ENCODE measurements around the gene UBE2V1.
A peak's percentile ranks its signal among the peaks of the same experiment; 100 is the strongest.

The UBE2V1 gene

GRCh38 chr20:50133474-50134217 lies 20.7 kb upstream of the UBE2V1 start:
- no peaks in the 10 kb centered on the region for H3K27me3 ChIP-seq (ENCODE audit: control insufficient read depth in 1 of 2, insufficient read depth in 2 of 2, low read length in 2 of 2)
- no peak overlapping the region for H3K4me3 ChIP-seq (ENCODE audit: low read depth in 1 of 2, low read length in 2 of 2)
- H3K4me1 ChIP-seq (ENCODE audit: insufficient read depth, low read length), result peaks cover 51% of the 10 kb centered on the region
- H3K27ac ChIP-seq (ENCODE audit: low read depth, low read length), result peak overlapping the region; percentile 36
- no peak overlapping the region for H3K9ac ChIP-seq (ENCODE audit: low read length)
- H3K36me3 ChIP-seq (ENCODE audit: insufficient read depth, low read length), result peaks cover 14% of the 10 kb centered on the region
- H3K9me3 ChIP-seq (ENCODE audit: low read length), result no peaks in the 10 kb centered on the region

- no peaks in the 10 kb centered on the region for H3K9me3 ChIP-seq (ENCODE audit: low read length)
- no peak overlapping the region for H3K9ac ChIP-seq (ENCODE audit: low read length)
- no peaks in the 10 kb centered on the region for H3K27me3 ChIP-seq (ENCODE audit: control insufficient read depth in 1 of 2, insufficient read depth in 2 of 2, low read length in 2 of 2)
- peaks cover 20% of the 10 kb centered on the region for H3K36me3 ChIP-seq (ENCODE audit: insufficient read depth, low read length)
- H3K4me1 ChIP-seq (ENCODE audit: insufficient read depth, low read length), result peaks cover 51% of the 10 kb centered on the region
- H3K27ac ChIP-seq (ENCODE audit: low read depth, low read length), result peak overlapping the region; percentile 14
- H3K4me3 ChIP-seq (ENCODE audit: low read depth in 1 of 2, low read length in 2 of 2), result no peak overlapping the region
Measured at GRCh38 chr20:50133041-50133440, 20.1 kb upstream of the UBE2V1 start.

GRCh38 chr20:50130995-50131394 lies 18.0 kb upstream of the UBE2V1 start:
- peaks cover 39% of the 10 kb centered on the region for H3K36me3 ChIP-seq (ENCODE audit: insufficient read depth, low read length)
- H3K9ac ChIP-seq (ENCODE audit: low read length), result no peak overlapping the region
- peaks cover 48% of the 10 kb centered on the region for H3K4me1 ChIP-seq (ENCODE audit: insufficient read depth, low read length)
- peak overlapping the region in 1 of 2 donors; percentile 52 for H3K4me3 ChIP-seq (ENCODE audit: low read depth in 1 of 2, low read length in 2 of 2)
- no peaks in the 10 kb centered on the region for H3K27me3 ChIP-seq (ENCODE audit: control insufficient read depth in 1 of 2, insufficient read depth in 2 of 2, low read length in 2 of 2)
- H3K9me3 ChIP-seq (ENCODE audit: low read length), result no peaks in the 10 kb centered on the region
- peak overlapping the region; percentile 75 for H3K27ac ChIP-seq (ENCODE audit: low read depth, low read length)

GRCh38 chr20:50130356-50130723 lies 17.4 kb upstream of the UBE2V1 start:
- Histone ChIP-seq H3K9ac (ENCODE audit: low read length) (peak overlapping the region; percentile 25), H3K4me3 (ENCODE audit: low read depth in 1 of 2, low read length in 2 of 2) (peak overlapping the region; percentile 12 to 52), H3K9me3 (ENCODE audit: low read length) (no peaks in the 10 kb centered on the region), H3K4me1 (ENCODE audit: insufficient read depth, low read length) (peaks cover 48% of the 10 kb centered on the region), H3K36me3 (ENCODE audit: insufficient read depth, low read length) (peaks cover 44% of the 10 kb centered on the region), H3K27me3 (ENCODE audit: control insufficient read depth in 1 of 2, insufficient read depth in 2 of 2, low read length in 2 of 2) (no peaks in the 10 kb centered on the region), H3K27ac (ENCODE audit: low read depth, low read length) (peak overlapping the region; percentile 75)

DNA sequence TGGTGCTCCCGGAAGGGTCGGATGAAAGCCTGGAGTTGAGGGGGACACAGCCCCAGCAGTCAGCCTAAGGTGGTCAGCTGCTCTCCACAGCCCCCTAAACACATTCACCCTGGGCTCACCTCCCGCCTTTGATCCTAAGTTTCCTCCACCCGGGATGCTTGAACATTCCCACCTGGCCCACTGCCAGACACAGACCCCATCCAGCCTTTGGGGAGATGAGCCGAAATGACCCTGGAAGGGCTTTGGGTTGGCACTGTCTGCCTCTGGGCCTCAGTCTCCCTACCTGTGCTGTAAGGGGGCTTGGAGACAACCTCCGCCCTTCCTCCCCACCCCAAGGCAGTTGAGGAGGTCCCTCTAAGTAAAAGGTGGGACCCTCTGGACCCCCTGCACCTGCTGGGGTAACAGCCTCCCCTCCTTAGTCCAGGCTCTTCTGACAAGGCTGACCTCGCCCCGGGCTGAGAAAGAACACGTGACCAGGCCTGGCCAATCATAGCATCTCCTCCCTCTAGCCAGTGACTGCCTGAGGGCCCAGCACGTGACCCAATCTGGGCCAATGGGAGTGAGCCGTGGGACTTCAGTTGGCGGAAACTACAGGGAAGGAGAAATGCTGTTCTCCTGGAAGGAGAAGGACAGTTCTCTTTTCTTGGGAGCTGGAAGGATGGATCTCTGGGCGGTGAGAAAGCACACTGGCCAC lies 16.9 kb upstream of the UBE2V1 start:
- Histone ChIP-seq H3K9ac (ENCODE audit: low read length) (peak overlapping the region; percentile 25), H3K27me3 (ENCODE audit: control insufficient read depth in 1 of 2, insufficient read depth in 2 of 2, low read length in 2 of 2) (no peaks in the 10 kb centered on the region), H3K4me3 (ENCODE audit: low read depth in 1 of 2, low read length in 2 of 2) (peak overlapping the region; percentile 12 to 52), H3K27ac (ENCODE audit: low read depth, low read length) (peak overlapping the region; percentile 75), H3K36me3 (ENCODE audit: insufficient read depth, low read length) (peaks cover 48% of the 10 kb centered on the region), H3K4me1 (ENCODE audit: insufficient read depth, low read length) (peaks cover 48% of the 10 kb centered on the region), H3K9me3 (ENCODE audit: low read length) (no peaks in the 10 kb centered on the region)

GRCh38 chr20:50128520-50128905 lies 15.6 kb upstream of the UBE2V1 start:
- Histone ChIP-seq H3K27me3 (ENCODE audit: control insufficient read depth in 1 of 2, insufficient read depth in 2 of 2, low read length in 2 of 2) (no peaks in the 10 kb centered on the region), H3K27ac (ENCODE audit: low read depth, low read length) (peak overlapping the region; percentile 75), H3K36me3 (ENCODE audit: insufficient read depth, low read length) (peaks cover 57% of the 10 kb centered on the region), H3K9ac (ENCODE audit: low read length) (no peak overlapping the region), H3K9me3 (ENCODE audit: low read length) (no peaks in the 10 kb centered on the region), H3K4me1 (ENCODE audit: insufficient read depth, low read length) (peaks cover 44% of the 10 kb centered on the region), H3K4me3 (ENCODE audit: low read depth in 1 of 2, low read length in 2 of 2) (peak overlapping the region in 1 of 2 donors; percentile 52)

DNA sequence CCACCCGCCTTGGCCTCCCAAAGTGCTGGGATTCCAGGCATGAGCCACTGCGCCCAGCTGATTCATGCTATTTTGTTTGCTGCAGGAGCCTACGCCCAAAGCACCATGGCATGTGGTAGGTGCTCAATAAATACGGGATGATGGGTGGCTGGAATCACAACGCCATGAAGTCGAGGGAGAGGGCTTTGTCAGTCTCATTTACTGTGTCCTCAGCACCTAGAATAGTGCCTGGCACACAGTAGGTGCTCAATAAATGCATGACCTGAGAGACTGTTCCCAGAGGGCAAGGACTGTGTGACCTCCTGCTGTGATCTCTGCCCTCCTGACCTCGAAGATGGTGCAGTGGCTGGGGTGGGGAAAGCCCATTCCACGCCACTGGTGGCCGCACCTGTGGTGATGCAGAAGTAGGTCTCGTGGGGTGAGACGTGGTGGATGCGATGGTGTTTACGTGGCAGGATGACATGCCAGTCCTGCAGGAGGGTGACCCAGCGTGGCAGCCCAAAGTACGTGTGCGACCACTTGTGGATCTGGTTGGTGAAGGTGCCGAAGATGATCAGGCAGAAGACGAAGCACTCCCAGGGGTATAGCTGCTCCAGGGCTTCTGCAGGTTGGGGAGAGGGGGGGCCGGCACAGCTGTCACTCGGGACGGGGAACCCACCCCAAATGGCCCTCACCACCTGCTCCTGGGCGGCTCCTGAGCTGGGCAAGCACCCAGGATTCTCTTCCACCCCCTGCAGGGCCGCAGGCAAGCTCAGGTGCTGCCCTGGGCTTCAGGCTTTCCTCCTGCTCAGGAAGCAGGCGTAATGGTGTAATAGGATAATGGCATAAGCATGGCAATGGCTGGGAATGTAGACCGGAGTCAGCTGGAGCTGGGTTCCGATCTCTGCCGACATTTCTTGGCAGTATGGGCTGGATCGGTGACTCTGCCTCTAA lies 14.9 kb upstream of the UBE2V1 start:
- Histone ChIP-seq H3K4me1 (ENCODE audit: insufficient read depth, low read length) (peaks cover 37% of the 10 kb centered on the region), H3K27me3 (ENCODE audit: control insufficient read depth in 1 of 2, insufficient read depth in 2 of 2, low read length in 2 of 2) (no peaks in the 10 kb centered on the region), H3K4me3 (ENCODE audit: low read depth in 1 of 2, low read length in 2 of 2) (no peak overlapping the region), H3K9ac (ENCODE audit: low read length) (no peak overlapping the region), H3K9me3 (ENCODE audit: low read length) (no peaks in the 10 kb centered on the region), H3K27ac (ENCODE audit: low read depth, low read length) (no peak overlapping the region), H3K36me3 (ENCODE audit: insufficient read depth, low read length) (peaks cover 61% of the 10 kb centered on the region)

DNA sequence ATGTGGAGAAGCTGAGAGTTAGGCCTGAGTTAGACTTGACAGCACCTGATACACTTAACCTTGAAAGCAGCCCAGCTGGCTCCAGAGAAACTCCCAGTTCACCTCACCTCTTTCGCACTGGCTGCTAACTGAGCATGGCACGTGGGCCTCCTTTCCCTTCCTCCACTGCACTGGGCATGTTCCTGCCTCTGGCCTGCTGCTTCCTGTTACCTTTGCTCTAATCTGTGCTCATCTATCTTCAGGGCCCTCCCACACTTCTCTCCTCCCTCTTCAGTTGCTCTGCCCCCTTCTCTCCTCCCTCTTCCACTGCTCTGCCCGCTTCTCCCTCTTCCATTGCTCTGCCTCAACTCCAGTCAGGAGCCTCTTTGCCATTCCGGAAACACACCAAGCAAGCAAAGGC lies 13.7 kb upstream of the UBE2V1 start:
- no peaks in the 10 kb centered on the region for H3K27me3 ChIP-seq (ENCODE audit: control insufficient read depth in 1 of 2, insufficient read depth in 2 of 2, low read length in 2 of 2)
- H3K4me3 ChIP-seq (ENCODE audit: low read depth in 1 of 2, low read length in 2 of 2), result no peak overlapping the region
- H3K9ac ChIP-seq (ENCODE audit: low read length), result no peak overlapping the region
- peak overlapping the region; percentile 39 for H3K27ac ChIP-seq (ENCODE audit: low read depth, low read length)
- H3K9me3 ChIP-seq (ENCODE audit: low read length), result no peaks in the 10 kb centered on the region
- peaks cover 59% of the 10 kb centered on the region for H3K36me3 ChIP-seq (ENCODE audit: insufficient read depth, low read length)
- H3K4me1 ChIP-seq (ENCODE audit: insufficient read depth, low read length), result peaks cover 31% of the 10 kb centered on the region

GRCh38 chr20:50125279-50125678 lies 12.3 kb upstream of the UBE2V1 start:
- peaks cover 59% of the 10 kb centered on the region for H3K36me3 ChIP-seq (ENCODE audit: insufficient read depth, low read length)
- no peak overlapping the region for H3K4me3 ChIP-seq (ENCODE audit: low read depth in 1 of 2, low read length in 2 of 2)
- H3K27me3 ChIP-seq (ENCODE audit: control insufficient read depth in 1 of 2, insufficient read depth in 2 of 2, low read length in 2 of 2), result no peaks in the 10 kb centered on the region
- H3K27ac ChIP-seq (ENCODE audit: low read depth, low read length), result no peak overlapping the region
- H3K9ac ChIP-seq (ENCODE audit: low read length), result no peak overlapping the region
- peaks cover 27% of the 10 kb centered on the region for H3K4me1 ChIP-seq (ENCODE audit: insufficient read depth, low read length)
- H3K9me3 ChIP-seq (ENCODE audit: low read length), result no peaks in the 10 kb centered on the region

GRCh38 chr20:50124496-50124895 lies 11.5 kb upstream of the UBE2V1 start:
- Histone ChIP-seq H3K9me3 (ENCODE audit: low read length) (no peaks in the 10 kb centered on the region), H3K9ac (ENCODE audit: low read length) (no peak overlapping the region), H3K4me3 (ENCODE audit: low read depth in 1 of 2, low read length in 2 of 2) (no peak overlapping the region)

DNA sequence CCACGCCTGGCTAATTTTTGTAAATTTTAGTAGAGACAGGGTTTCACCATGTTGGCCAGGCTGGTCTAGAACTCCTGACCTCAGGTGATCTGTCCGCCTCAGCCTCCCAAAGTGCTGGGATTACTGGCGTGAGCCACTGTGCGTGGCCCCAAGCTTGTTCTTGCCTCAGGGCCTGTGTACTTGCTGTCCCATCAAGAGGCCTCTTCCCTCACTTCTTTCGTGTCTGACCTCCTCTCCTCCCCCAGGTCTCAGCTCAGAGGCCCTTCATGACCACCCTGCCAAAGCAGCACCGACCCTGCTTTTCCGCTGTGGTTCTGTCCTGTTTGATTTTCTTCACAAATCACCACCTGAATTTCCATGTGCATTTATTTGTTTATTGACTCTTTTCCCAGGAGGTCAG lies 10.5 kb upstream of the UBE2V1 start:
- Histone ChIP-seq H3K9ac (ENCODE audit: low read length) (no peak overlapping the region), H3K27ac (ENCODE audit: low read depth, low read length) (no peak overlapping the region), H3K27me3 (ENCODE audit: control insufficient read depth in 1 of 2, insufficient read depth in 2 of 2, low read length in 2 of 2) (no peaks in the 10 kb centered on the region), H3K4me3 (ENCODE audit: low read depth in 1 of 2, low read length in 2 of 2) (no peak overlapping the region), H3K9me3 (ENCODE audit: low read length) (no peaks in the 10 kb centered on the region), H3K4me1 (ENCODE audit: insufficient read depth, low read length) (peaks cover 9% of the 10 kb centered on the region), H3K36me3 (ENCODE audit: insufficient read depth, low read length) (peaks cover 49% of the 10 kb centered on the region)

More at GRCh38 chr20:50124496-50124895, 11.5 kb upstream of the UBE2V1 start:
- Histone ChIP-seq H3K27ac (ENCODE audit: low read depth, low read length) (no peak overlapping the region), H3K36me3 (ENCODE audit: insufficient read depth, low read length) (peaks cover 59% of the 10 kb centered on the region), H3K4me1 (ENCODE audit: insufficient read depth, low read length) (peaks cover 19% of the 10 kb centered on the region), H3K27me3 (ENCODE audit: control insufficient read depth in 1 of 2, insufficient read depth in 2 of 2, low read length in 2 of 2) (no peaks in the 10 kb centered on the region)

All from muscle layer of colon (tissue), 2 donors.